Measurements from ENCODE around the gene GABRR3. TPM values are rescaled to one million over a fixed set of nuclear protein-coding genes. Genes with fewer than 3 reads are reported as not detected.

Gene GABRR3
- total RNA-seq, 2 experiments from 2014 or later: not detected

DNA sequence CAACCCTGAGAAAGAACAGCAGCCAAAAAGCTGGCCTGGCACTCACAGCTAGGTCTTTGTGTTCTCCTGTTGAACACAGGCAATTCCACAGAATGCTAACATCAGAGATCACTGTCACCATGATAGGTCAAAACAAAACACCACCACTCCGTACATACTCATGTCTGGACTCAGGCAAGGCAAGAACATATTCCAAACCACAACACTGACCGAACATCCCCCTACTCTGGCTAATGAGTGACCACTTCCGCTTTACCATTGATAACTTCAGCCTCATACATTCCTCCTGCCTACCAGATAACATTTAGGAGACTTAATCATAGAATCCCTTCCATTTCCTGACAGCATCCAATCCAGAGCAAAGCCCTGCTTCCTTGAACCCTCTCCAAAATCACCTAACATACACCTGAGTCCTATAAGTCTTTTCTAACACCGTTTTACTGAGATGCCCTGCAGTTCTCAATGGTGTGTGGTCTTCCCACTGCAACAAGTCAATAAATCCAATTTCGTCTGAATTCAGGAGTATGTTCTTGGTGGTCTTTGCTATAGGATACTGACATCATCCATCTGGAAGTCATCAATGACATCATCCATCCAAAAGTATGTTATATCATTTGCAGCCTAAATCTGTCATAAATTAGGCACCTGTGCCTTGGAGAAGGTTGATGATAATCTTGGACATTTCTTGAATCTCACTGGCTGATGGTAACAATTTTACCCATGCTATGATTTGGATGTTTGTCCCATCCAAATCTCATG is 86.6 kb downstream of the GABRR3 start:
- Histone ChIP-seq H3K4me3 (ENCODE audit: low read depth, low read length, poor library complexity, severe bottlenecking) (no peak overlapping the region), H3K9me3 (ENCODE audit: low read length) (no peaks in the 10 kb centered on the region), H3K36me3 (ENCODE audit: insufficient read depth, low read length) (peaks cover 93% of the 10 kb centered on the region), H3K27ac (ENCODE audit: low read depth, low read length, poor library complexity, severe bottlenecking) (no peak overlapping the region), H3K4me2 (ENCODE audit: low read length) (no peak overlapping the region), H3K9me2 (ENCODE audit: insufficient read depth, low read length) (no peaks in the 10 kb centered on the region), H3K4me1 (ENCODE audit: insufficient read depth, low read length, poor library complexity, severe bottlenecking) (no peaks in the 10 kb centered on the region), H2AFZ (ENCODE audit: low read length) (no peak overlapping the region), H3K79me2 (ENCODE audit: insufficient read depth, low read depth, low read length) (no peaks in the 10 kb centered on the region), H4K20me1 (ENCODE audit: insufficient read depth, low read length) (no peaks in the 10 kb centered on the region)
- intact Hi-C loops (cut with micrococcal nuclease; ENCODE audit: unreplicated experiment): no loop called here
- TF ChIP-seq, protein P1, sequence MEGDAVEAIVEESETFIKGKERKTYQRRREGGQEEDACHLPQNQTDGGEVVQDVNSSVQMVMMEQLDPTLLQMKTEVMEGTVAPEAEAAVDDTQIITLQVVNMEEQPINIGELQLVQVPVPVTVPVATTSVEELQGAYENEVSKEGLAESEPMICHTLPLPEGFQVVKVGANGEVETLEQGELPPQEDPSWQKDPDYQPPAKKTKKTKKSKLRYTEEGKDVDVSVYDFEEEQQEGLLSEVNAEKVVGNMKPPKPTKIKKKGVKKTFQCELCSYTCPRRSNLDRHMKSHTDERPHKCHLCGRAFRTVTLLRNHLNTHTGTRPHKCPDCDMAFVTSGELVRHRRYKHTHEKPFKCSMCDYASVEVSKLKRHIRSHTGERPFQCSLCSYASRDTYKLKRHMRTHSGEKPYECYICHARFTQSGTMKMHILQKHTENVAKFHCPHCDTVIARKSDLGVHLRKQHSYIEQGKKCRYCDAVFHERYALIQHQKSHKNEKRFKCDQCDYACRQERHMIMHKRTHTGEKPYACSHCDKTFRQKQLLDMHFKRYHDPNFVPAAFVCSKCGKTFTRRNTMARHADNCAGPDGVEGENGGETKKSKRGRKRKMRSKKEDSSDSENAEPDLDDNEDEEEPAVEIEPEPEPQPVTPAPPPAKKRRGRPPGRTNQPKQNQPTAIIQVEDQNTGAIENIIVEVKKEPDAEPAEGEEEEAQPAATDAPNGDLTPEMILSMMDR (conservative IDR thresholded peaks at IDR 0.05; ENCODE audit: low read length): no peak
- TF ChIP-seq EZH2phosphoT487 (IDR thresholded peaks at IDR 0.05; ENCODE audit: borderline replicate concordance, low read depth, low read length): no peak
- no peak for DNase-seq (ENCODE audit: low spot score)
- ChIA-PET CTCF (ENCODE audit: unreplicated experiment) (no interaction called here), POLR2A (no interaction called here)
- no TSS peak for BruUV-seq (replicated peaks)

GRCh38 chr3:97942801-97943546 is 92.1 kb downstream of the GABRR3 start:
- intact Hi-C loops (cut with micrococcal nuclease; ENCODE audit: unreplicated experiment): no loop called here
- POLR2A ChIA-PET: interaction anchor here (0.6 to 1.2 kb wide), 3 partner anchors 26 to 548 kb away, joined by 3 to 4 read pairs (median 3); no protein-coding TSS in a partner anchor
- no peak overlapping the region for H3K4me2 ChIP-seq (ENCODE audit: low read length)
- BruUV-seq (replicated peaks): no TSS peak
- H3K9me2 ChIP-seq (ENCODE audit: insufficient read depth, low read length): no peaks in the 10 kb centered on the region
- H3K27ac ChIP-seq (ENCODE audit: low read depth, low read length, poor library complexity, severe bottlenecking): no peak overlapping the region
- no peak for DNase-seq (ENCODE audit: low spot score)
- H4K20me1 ChIP-seq (ENCODE audit: insufficient read depth, low read length): no peaks in the 10 kb centered on the region
- CTCF ChIA-PET (ENCODE audit: unreplicated experiment): no interaction called here
- H3K79me2 ChIP-seq (ENCODE audit: insufficient read depth, low read depth, low read length): no peaks in the 10 kb centered on the region
- H3K36me3 ChIP-seq (ENCODE audit: insufficient read depth, low read length): peaks cover 54% of the 10 kb centered on the region
- no peak for TF ChIP-seq EZH2phosphoT487 (IDR thresholded peaks at IDR 0.05; ENCODE audit: borderline replicate concordance, low read depth, low read length)
- no peak overlapping the region for H2AFZ ChIP-seq (ENCODE audit: low read length)
- no peaks in the 10 kb centered on the region for H3K4me1 ChIP-seq (ENCODE audit: insufficient read depth, low read length, poor library complexity, severe bottlenecking)
- no peak overlapping the region for H3K4me3 ChIP-seq (ENCODE audit: low read depth, low read length, poor library complexity, severe bottlenecking)
- H3K9me3 ChIP-seq (ENCODE audit: low read length): no peaks in the 10 kb centered on the region

DNA sequence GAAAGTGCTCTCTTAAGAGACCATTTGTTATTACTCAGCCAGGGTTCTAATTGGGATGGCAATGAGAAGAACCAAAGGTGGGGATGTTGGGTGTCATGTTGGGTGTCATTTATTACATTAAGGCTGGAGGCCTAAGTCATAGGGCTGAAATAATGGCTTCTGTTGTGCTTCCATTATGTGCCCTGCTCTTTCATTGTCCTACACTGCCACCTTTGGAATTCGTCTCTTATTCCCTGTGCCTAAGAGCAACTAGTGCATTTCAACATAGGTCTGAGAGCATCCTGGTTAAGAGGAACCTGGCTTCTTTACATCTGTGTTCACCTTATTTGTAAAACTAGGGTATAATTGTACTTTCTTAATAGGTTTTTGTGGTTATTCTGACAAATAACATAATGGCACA is 95.1 kb downstream of the GABRR3 start:
- CTCF ChIA-PET (ENCODE audit: unreplicated experiment): no interaction called here
- POLR2A ChIA-PET: interaction anchor here (0.6 to 0.8 kb wide), 3 partner anchors 10 to 115 kb away, joined by 3 to 4 read pairs (median 3); no protein-coding TSS in a partner anchor
- BruUV-seq (replicated peaks): no TSS peak
- intact Hi-C loops (cut with micrococcal nuclease; ENCODE audit: unreplicated experiment): no loop called here
- Histone ChIP-seq H3K9me3 (ENCODE audit: low read length) (no peaks in the 10 kb centered on the region), H3K79me2 (ENCODE audit: insufficient read depth, low read depth, low read length) (no peaks in the 10 kb centered on the region), H3K4me2 (ENCODE audit: low read length) (no peak overlapping the region), H4K20me1 (ENCODE audit: insufficient read depth, low read length) (no peaks in the 10 kb centered on the region), H2AFZ (ENCODE audit: low read length) (no peak overlapping the region), H3K36me3 (ENCODE audit: insufficient read depth, low read length) (peaks cover 26% of the 10 kb centered on the region), H3K27ac (ENCODE audit: low read depth, low read length, poor library complexity, severe bottlenecking) (no peak overlapping the region), H3K9me2 (ENCODE audit: insufficient read depth, low read length) (no peaks in the 10 kb centered on the region), H3K4me1 (ENCODE audit: insufficient read depth, low read length, poor library complexity, severe bottlenecking) (no peaks in the 10 kb centered on the region), H3K4me3 (ENCODE audit: low read depth, low read length, poor library complexity, severe bottlenecking) (no peak overlapping the region)
- DNase-seq (ENCODE audit: low spot score): no peak
- TF ChIP-seq, protein P1 (conservative IDR thresholded peaks at IDR 0.05; ENCODE audit: low read length): no peak
- TF ChIP-seq EZH2phosphoT487 (IDR thresholded peaks at IDR 0.05; ENCODE audit: borderline replicate concordance, low read depth, low read length): no peak
